ENCODE measurements around the gene APBA2. TPM values are rescaled to one million over a fixed set of nuclear protein-coding genes. Genes with fewer than 3 reads are reported as not detected.

The APBA2 gene
- total and polyA plus RNA-seq, 12 donors, result 0.16 to 0.85 (median 0.46) TPM

- intact Hi-C loops (cut with DNase I), result loop anchor here in 1 of 10 donors (10.0 kb wide), 1 partner anchor 61 kb away; no protein-coding TSS in a partner anchor
- WGBS, 2 donors, result 66 to 73% methylated on average over 4 of the region's 4 CpGs
- ATAC-seq, result no peak
Observed at GRCh38 chr15:29074045-29074444, 188.3 kb downstream of the APBA2 start.

GRCh38 chr15:29078541-29078940 is 192.8 kb downstream of the APBA2 start:
- H3K4me1 ChIP-seq, result no peaks in the 10 kb centered on the region
- intact Hi-C loops (cut with DNase I), result loop anchor here in 1 of 10 donors (10.0 kb wide), 1 partner anchor 56 kb away; no protein-coding TSS in a partner anchor
- no peak for TF ChIP-seq CTCF (IDR thresholded peaks at IDR 0.05)
- H3K27ac ChIP-seq, result no peak overlapping the region
- ATAC-seq (no peak), DNase-seq (no peak)
- no peaks in the 10 kb centered on the region for H3K27me3 ChIP-seq
- no peaks in the 10 kb centered on the region for H3K36me3 ChIP-seq
- H3K9me3 ChIP-seq, result no peaks in the 10 kb centered on the region
- H3K4me3 ChIP-seq, result no peak overlapping the region
- WGBS, 2 donors, result 77 to 81% methylated on average over 10 of the region's 10 CpGs

More at GRCh38 chr15:29074045-29074444, 188.3 kb downstream of the APBA2 start:
- Histone ChIP-seq H3K27ac (no peak overlapping the region), H3K9me3 (peaks cover 0 to 9% (median 0%) of the 10 kb centered on the region in 11 donors), H3K4me1 (no peaks in the 10 kb centered on the region), H3K36me3 (no peaks in the 10 kb centered on the region), H3K27me3 (peaks cover 0 to 7% (median 0%) of the 10 kb centered on the region in 7 donors), H3K4me3 (no peak overlapping the region)
- no peak for DNase-seq
- no peak for TF ChIP-seq CTCF (IDR thresholded peaks at IDR 0.05)

GRCh38 chr15:29079479-29079878 is 193.7 kb downstream of the APBA2 start:
- Histone ChIP-seq H3K27me3 (no peaks in the 10 kb centered on the region), H3K4me1 (no peaks in the 10 kb centered on the region), H3K27ac (no peak overlapping the region), H3K36me3 (no peaks in the 10 kb centered on the region), H3K4me3 (no peak overlapping the region), H3K9me3 (peaks cover 0 to 5% (median 0%) of the 10 kb centered on the region in 11 donors)
- DNase-seq (no peak), ATAC-seq (no peak)
- 88 to 89% methylated on average over 5 of the region's 5 CpGs for WGBS, 2 donors
- intact Hi-C loops (cut with DNase I), result loop anchor here in 1 of 10 donors (10.0 kb wide), 1 partner anchor 55 kb away; no protein-coding TSS in a partner anchor
- no peak for TF ChIP-seq CTCF (IDR thresholded peaks at IDR 0.05)

GRCh38 chr15:29081781-29082180 is 196.0 kb downstream of the APBA2 start:
- WGBS, 2 donors, result 89 to 90% methylated on average over 10 of the region's 10 CpGs
- Histone ChIP-seq H3K4me3 (no peak overlapping the region), H3K27me3 (no peaks in the 10 kb centered on the region), H3K4me1 (no peaks in the 10 kb centered on the region), H3K27ac (no peak overlapping the region), H3K36me3 (no peaks in the 10 kb centered on the region), H3K9me3 (peaks cover 0 to 12% (median 0%) of the 10 kb centered on the region in 11 donors)
- ATAC-seq (no peak), DNase-seq (no peak)
- TF ChIP-seq CTCF (IDR thresholded peaks at IDR 0.05), result no peak
- intact Hi-C loops (cut with DNase I), result loop anchor here in 1 of 10 donors (10.0 kb wide), 1 partner anchor 157 kb away; no protein-coding TSS in a partner anchor

Measured in heart right ventricle (tissue), 16 donors.